Activated CD4-positive, alpha-beta T cell treated with anti-CD3 and anti-CD28 coated beads, Interleukin-2, amount 50 U/mL, for 24 hours (primary cell): ENCODE data around the gene SMAP2.
A peak's percentile ranks its signal among the peaks of the same experiment; 100 is the strongest.
"Not testable (repeated sequence)": the region's sequence is repeated elsewhere in the genome, so short reads cannot be mapped to it uniquely, and the experiment has no call there.

Source experiments
- DNase-seq, 2 donors: peaks; one replicate each; pipeline ENCODE4 v3.0.0-alpha.2; 2020; ENCODE audit warnings: low read depth in 1 of 2, low spot score in 1 of 2

Gene SMAP2

GRCh38 chr1:40371707-40372258 is 1.7 kb upstream of the SMAP2 start:
- DNase-seq, result no peak

GRCh38 chr1:40372658-40373322 is 737 bp upstream of the SMAP2 start:
- no peak for DNase-seq

- DNase-seq, result no peak
Measured at GRCh38 chr1:40377512-40377911, 4.0 kb downstream of the SMAP2 start.

- no peak for DNase-seq
Measured at GRCh38 chr1:40379785-40380452, 6.4 kb downstream of the SMAP2 start.

GRCh38 chr1:40380817-40381216 is 7.3 kb downstream of the SMAP2 start:
- no peak for DNase-seq

- DNase-seq, result no peak
Measured at GRCh38 chr1:40381268-40382107, 8.0 kb downstream of the SMAP2 start.

- no peak for DNase-seq
Measured at GRCh38 chr1:40382108-40382460, 8.6 kb downstream of the SMAP2 start.

- DNase-seq, result no peak
Measured at GRCh38 chr1:40382601-40383000, 9.1 kb downstream of the SMAP2 start.

- no peak for DNase-seq
Measured at GRCh38 chr1:40383095-40383487, 9.6 kb downstream of the SMAP2 start.

- no peak for DNase-seq
Measured at GRCh38 chr1:40383488-40384412, 10.2 kb downstream of the SMAP2 start.

GRCh38 chr1:40384413-40384762 is 10.9 kb downstream of the SMAP2 start:
- DNase-seq, result no peak

- no peak for DNase-seq
Measured at GRCh38 chr1:40384887-40385286, 11.4 kb downstream of the SMAP2 start.

- peak in 1 of 2 donors; percentile 71 for DNase-seq
Measured at GRCh38 chr1:40385437-40386358, 12.2 kb downstream of the SMAP2 start.

- DNase-seq, result no peak
Measured at GRCh38 chr1:40386359-40386723, 12.8 kb downstream of the SMAP2 start.

- no peak for DNase-seq
Measured at GRCh38 chr1:40386796-40387195, 13.3 kb downstream of the SMAP2 start.

GRCh38 chr1:40387381-40388306 is 14.1 kb downstream of the SMAP2 start:
- DNase-seq, result not testable (repeated sequence)

- not testable (repeated sequence) for DNase-seq
Measured at GRCh38 chr1:40388456-40389321, 15.2 kb downstream of the SMAP2 start.

GRCh38 chr1:40389322-40389803 is 15.8 kb downstream of the SMAP2 start:
- DNase-seq, result no peak
